ENCODE data around the gene CCDC187. TPM values are rescaled to one million over a fixed set of nuclear protein-coding genes. Genes with fewer than 3 reads are reported as not detected.

Gene CCDC187
- polyA plus RNA-seq, 4 donors, result 0.07 to 4.7 (median 2.2) TPM

DNA sequence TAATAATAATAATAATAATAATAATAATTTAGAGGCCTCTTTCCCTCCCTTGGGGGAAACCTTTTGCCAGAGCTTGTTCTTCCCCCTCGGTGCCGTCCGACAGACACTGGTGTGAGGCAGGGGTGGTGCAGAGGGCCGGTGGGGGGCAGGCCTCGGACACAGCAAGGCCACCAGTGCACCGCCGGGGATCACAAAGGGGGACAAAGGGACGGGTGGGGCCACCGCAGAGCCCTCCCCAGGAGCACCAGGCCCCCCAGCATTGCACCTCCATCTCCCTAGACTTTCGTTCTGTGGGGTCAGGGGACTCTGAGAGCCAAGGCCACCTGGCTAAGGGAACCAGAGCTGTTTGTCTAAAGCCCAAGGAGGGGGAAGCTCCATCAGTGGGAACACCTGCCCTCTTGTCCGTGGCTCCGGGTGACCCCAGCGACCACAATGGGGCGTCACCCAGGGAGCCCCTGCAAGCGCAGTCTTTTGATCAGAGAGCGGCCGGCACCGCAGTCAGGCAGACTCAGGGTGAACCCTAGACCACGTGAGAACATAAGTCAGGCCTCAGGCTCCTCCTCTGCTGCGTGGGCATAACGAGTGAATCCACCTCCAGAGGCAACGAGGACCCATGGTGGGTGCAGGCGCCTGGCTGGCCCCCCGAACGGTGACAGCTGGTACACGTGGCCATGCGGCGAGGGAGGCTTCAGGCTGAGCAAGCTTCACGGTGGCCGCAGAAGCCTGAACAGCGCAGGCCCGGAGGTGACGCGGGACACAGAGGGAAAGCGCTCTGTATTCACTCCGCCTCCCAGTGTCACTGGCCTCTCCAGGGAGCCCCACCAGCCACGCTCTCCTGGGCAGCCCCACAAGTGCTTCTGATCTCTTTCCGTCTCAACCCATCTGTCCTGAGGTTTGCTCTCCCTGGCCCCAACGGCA lies 46.3 kb downstream of the CCDC187 start:
- no peak for DNase-seq (ENCODE audit: low read depth in 4 of 4, low spot score in 3 of 4)

DNA sequence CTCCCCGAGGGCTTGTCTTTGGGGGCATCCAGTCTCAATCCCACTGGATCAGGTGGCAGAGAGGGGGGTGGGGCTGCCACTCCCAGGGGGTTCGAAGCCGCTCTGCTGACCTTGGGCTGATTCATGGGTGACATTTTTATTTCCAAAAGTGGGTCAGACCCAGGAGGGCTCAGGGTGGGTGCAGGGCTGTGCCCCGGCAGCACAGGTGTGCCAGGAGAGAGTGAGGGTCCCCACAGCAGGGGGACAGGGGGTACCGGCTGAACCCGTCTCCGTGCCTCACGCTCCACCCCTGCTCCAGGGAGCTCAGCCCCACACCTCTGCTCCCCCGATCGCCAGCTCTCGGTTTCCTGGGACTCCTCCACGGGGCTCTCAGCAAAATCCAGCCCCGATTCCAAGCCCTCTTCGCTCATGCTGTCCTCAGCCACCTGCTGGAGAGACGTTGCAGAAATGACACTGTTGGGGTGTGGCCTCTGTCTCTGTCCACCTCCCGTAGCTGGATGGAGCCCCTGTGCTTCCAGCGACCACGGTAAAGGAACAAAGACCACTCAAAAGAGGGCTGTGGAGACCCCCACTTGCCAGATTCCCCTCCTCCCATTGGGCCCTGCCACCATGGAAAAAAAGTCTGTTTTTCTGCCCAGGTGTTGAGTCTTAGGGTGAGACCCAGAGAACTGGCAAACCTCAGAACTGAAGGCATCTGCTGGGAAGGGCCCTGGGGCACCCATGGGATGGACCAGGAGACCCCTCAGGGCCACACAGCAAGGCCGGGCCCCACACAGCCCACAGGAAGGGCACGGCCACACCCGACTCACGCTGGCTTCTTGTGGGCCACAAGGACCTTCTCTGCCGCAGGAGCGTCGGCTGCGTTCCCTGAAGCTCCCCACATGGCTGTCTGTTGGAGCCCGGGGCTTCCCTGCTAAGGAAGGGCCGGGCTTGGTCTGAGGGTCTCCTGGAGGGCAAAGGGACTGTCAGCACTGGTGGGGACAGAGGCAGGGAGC lies 47.7 kb downstream of the CCDC187 start:
- no peak for DNase-seq (ENCODE audit: low read depth in 4 of 4, low spot score in 3 of 4)

DNA sequence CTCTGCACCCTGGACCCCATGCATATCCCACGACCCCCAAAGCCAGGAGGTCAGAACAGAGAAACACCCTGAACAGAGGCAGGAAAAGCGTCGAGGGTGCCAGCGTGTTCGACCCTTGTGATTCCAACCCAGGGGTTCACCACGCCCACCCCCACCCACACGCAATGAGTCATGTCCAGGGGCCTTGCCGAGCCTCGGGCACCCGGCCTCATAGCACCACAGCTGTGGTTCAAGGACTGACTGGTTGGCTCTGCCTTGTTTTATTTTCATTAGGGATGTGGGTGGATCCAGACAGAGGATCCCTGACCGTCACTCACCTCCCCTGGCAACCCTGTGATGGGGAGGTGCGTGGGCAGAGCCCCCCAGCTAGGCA lies 48.7 kb downstream of the CCDC187 start:
- no peak for DNase-seq (ENCODE audit: low read depth in 4 of 4, low spot score in 3 of 4)

DNA sequence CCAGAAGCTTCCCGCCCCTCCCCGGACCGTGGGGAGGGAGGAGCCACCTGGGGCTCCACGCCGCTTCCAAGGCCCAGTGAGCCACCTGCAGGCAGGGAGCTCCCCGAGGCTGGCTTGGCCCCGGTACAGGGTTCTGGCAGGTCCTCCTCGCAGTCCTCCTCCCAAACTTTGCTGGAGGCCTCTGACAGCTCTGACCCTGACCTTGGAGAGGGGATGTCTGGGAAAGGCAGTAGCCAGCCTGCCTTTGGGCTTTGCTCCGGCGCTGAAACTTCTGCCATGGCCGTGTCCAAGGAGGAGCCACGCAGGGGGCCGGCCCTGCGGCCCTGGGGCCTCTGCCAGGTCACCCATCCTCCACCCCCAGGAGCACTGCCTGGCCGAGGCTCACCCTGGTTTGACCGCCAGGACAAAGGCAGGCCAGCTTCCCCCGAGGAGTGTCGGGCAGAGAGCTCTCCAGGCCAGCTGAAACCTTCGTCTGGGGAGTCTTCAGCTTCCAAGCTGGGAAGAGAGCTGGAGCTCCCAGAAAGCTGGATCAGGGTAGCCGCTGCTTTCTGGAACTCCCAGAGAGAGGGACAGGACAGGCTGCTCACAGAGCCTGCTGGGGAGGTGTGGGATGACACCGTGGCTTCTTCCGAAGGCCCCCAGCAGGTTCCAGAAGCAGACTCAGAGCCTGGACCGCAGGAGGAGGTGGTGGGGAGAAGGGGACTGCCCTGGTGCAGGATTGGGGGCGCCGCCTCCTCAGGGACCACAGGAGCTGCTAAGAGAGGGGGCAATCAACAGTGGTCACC lies 49.3 kb downstream of the CCDC187 start:
- DNase-seq (ENCODE audit: low read depth in 4 of 4, low spot score in 3 of 4), result no peak

DNA sequence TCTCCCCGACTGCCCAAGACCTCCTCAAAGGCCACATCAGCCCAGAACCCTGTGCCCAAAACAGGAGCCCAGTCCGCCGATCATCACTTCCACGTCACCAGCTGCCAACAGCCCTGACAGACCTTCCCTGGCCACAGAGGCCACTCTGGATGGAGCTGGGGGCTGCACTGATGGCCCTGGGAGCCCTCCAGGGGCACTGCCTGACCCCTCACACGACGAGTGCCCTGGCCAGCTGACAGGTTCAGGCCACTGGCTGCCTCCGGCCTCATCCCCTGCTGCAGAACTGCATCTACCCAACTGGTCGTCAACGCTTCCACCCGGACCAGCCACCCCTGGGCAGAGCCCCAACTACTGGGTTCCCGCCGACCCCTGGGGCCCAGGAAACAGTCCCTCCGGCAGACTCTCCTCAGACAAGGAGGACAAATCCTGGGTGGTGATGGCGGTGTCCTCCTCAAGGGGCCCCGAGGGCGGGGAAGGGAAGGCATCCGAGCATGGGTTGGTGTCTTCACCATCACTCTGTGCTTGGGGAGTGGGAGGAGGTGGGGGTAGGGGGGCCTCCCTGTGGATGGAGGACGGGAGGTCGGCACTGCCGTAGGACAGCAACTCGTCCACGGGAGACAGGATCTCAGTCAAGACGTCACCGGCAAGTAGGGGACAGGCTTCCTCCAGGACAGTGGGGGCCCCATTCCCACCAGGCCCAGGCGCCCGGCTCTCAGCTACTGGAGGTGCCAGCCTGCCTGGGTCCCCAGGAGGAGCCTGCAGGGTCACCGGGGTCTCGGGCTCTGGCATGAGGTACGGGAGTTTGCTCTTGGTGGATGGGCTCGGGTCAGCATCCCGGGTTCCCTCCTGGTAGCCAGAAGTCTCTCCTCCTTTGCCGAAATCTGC lies 50.4 kb downstream of the CCDC187 start:
- DNase-seq (ENCODE audit: low read depth in 4 of 4, low spot score in 3 of 4), result no peak

DNA sequence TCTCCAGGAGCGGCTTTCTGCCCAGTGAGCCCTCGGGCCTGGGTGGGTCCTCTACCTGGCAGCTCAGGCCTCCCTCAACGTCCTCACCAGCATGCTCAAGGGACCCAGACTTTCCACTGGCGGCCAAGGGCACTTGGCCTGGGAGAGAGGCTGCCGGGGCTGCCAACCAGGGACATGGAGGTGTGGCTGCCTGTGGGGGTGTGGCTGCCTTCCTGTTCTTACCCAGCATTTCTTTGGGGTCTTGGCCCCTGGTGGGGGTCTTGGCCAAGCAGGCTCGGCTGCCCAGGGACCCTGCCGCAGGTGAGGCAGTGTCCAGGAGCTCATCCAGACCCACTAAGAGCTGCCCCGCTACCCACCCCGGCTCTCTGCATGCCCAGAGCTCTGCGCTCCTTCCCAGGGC lies 51.0 kb downstream of the CCDC187 start:
- DNase-seq (ENCODE audit: low read depth in 4 of 4, low spot score in 3 of 4), result no peak

DNA sequence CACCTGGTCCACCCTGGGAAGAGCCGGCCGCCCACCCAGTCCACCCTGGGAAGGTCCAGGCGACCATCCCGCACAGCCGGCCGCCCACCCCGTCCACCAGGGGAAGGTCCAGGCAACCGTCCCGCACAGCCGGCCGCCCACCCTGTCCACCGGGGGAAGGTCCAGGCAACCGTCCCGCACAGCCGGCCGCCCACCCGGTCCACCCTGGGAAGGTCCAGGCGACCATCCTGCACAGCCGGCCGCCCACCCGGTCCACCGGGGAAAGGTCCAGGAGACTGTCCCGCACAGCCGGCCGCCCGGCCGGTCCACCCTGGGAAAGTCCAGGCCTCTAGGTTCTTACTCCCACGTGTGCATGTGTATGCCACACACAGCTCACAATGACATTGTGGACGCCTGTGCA lies 51.6 kb downstream of the CCDC187 start:
- DNase-seq (ENCODE audit: low read depth in 4 of 4, low spot score in 3 of 4), result no peak

DNA sequence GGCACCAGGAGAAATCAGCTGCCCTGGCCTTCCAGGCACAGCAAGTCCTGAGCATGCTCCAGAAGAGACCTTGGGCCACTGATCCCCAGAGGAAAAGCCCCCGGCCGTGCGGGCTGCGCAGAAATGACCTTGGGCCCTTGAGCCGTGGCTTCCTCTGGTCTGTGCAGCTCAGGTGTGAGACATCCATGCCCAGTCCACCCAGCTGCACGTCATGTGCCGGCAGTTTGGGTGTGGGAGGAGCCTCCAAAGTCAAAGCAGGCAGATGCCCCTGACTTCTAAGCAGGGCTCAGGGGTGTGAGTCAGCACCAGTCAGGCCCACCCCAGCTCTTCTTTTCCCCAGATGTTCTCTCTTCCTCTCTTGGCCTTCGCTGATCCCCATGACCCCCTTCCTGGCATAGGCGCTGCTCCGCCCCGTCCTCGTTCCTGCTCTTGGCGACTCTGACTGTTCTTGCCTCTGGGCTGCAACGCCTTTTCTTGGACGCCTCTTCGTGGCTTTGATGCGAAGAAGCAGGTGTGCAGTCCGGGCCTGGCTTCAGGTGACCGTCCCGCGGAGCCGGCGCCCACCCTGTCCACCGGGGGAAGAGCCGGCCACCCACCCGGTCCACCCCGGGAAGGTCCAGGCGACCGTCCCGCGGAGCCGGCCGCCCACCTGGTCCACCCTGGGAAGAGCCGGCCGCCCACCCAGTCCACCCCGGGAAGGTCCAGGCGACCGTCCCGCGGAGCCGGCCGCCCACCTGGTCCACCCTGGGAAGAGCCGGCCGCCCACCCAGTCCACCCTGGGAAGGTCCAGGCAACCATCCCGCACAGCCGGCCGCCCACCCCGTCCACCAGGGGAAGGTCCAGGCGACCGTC lies 52.4 kb downstream of the CCDC187 start:
- no peak for DNase-seq (ENCODE audit: low read depth in 4 of 4, low spot score in 3 of 4)

DNA sequence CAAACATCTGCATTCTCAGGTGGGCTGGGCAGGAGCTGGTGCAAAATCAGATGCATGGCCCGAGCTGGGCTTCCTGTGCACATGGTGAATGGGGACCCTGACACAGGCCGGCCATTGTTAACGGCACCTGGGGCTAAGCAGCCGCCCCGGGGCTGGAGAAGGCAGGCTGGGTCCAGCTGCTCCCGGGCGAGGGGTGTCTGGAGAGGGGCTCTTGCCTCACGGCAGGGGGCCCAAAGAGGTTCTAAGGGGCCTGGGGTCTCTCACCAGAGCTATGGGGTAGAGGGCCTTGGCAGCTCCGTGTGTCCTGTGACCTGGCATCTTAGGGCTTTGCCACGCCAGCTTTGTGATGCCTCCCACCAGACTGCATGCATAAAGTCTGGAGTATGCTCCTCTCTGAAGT lies 53.2 kb downstream of the CCDC187 start:
- no peak for DNase-seq (ENCODE audit: low read depth in 4 of 4, low spot score in 3 of 4)

DNA sequence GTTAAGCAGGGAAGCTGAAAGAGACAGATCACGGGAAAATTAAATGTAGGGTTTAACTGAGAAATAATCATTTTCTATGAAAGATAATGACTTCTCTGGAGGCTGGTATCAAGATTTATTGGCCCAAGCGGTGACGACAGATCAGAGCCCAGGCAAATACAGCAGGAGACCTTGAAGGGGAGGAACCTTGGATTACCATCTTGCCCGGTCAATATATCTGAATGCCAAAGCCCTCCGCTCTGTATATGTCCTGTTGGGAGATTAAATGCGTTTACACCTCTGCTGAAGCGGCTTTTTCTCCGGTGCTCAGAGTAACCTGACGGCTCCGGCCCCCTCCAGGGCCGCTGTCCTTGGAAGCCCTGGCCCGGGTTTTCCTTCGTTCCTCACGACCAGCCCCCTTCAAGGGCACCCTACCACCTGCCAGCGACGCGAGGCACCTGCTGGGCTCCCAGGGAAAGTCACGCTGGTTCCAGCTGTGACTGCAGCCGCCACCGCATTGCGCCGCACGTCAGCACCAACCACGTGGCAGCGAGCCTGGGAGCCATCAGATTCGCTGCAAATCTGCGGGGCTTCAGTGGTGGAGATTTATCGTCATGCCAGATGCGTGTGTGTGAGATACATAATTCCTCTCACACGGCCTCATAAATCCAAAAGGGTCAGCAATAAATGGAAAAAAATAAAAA lies 53.9 kb downstream of the CCDC187 start:
- DNase-seq (ENCODE audit: low read depth in 4 of 4, low spot score in 3 of 4), result no peak

DNA sequence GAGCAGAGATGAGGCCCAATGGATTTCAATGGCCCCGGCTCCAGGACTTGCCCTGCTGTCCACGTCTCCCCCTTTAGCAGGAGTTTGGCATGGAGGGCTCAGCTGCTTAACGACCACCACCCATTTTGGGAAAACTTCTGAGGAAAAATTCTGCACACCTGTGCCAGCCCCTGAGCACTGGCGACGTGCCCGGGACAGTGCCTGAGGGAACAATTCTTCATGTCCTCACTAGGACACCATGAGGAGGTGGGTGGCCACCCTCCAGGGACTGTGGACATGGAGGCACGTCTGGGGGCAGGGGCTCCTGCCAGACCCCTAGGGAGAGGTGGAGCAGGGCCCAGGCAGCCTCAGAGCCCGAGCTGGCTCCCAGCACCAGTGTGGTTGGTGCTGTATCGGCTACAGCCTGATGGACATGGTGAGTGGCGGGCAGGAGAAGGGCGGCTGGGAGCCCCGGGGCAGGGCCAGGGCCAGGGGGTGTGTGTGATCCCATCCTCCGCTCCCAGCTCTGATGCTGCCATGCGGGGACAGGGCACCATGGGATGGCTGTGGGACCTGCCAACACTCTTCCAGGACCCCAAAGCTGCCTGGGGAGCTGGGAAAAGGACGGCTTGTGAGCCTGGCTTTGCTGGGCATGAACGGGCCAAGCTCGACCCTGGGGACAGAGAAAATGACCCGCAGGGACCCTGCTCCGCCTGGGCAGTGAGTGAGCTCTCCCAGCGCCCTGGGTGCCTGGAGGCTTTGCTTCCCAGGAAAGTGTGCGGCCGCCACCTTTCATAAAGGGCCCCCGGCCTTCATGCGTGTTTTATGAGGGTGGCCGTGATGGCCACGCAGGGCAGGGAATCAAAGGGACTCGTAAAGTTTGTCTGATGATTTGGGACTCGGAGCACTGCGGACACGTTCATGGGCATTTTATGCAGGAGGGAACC lies 54.7 kb downstream of the CCDC187 start:
- DNase-seq (ENCODE audit: low read depth in 4 of 4, low spot score in 3 of 4), result no peak

DNA sequence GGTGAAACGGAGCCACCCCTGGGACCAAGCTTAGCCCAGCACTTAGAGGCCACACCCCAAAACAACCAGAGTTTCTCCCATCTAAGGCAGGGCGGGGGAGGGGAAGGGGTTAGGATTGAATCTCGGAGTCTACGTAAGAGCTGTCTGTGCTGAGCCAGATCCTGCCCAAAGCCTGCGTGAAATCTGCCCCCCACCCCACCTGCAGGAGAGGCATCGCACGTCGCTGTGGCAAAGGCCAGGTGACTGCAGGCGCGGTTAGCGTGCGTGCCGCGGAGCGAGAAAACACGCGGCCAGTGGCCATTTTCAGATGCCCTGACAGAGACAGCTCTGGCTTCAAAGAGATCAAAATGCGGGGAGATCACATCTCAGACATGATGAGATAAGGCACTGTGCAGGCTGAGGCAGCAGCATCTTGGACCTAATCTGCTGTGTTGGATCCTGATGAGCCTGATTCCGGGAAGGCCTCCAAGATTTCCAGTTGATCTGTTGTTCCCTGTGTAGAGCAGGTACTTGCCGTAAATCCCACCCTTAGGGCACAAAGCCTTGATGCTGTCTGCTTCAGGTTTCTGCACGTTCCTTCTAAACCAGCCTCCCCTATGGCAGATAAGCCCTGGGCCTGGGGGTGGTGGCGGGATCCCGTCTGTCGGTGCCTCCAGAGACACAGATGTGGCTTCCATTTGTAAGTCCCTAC lies 55.8 kb downstream of the CCDC187 start:
- DNase-seq (ENCODE audit: low read depth in 4 of 4, low spot score in 3 of 4), result no peak

DNA sequence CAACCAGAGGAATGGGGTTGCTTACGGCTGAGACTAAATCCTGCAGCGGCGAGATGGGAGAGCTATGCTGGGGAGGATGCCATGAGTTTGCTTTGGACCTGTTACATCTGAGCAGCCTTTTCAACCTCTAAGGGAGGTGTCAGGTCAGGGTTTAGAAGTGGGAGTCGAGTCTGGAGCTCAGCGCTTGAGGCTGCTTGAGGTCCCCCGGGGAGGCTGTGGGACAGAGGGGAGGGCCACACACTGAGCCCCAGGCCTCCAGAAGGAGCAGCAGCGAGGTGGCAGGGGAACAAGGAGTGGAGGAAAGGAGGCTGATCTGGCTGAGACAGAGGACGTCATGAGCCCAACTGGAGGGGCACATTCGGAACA lies 56.4 kb downstream of the CCDC187 start:
- no peak for DNase-seq (ENCODE audit: low read depth in 4 of 4, low spot score in 3 of 4)

DNA sequence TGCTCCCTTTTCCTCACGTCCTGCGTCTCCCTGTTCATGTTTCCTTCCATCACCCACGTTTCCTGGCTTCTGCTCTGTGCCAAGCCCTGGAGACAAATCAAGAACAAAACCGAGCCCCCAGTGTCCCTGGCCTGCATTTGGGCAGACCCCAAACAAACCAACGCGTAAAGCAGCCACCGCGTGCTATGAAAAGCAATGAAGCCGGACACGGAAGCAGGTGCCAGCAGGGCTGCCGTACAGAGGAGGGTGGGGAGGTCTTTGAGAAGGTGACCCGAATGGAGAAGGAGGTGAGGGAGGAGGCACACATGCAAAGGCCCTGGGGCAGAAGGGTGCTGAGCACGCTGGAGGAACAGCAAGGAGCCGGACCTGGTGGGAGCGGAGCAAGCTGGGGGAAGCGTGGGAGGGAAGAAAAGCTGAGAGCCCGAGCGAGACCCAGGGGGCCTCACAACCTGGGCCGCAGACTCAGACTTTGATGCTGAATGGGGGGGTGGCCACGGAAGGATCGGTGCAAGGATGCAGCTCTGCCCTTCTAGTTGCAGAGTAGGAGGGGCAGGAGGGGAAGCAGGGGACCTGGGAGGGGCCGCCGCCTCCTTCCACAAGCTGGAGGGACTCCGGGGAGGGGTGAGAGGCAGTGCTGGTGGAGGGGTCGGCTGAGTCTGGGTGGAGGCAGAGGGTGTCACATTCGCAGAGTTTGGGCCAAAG lies 56.9 kb downstream of the CCDC187 start:
- DNase-seq (ENCODE audit: low read depth in 4 of 4, low spot score in 3 of 4), result no peak

DNA sequence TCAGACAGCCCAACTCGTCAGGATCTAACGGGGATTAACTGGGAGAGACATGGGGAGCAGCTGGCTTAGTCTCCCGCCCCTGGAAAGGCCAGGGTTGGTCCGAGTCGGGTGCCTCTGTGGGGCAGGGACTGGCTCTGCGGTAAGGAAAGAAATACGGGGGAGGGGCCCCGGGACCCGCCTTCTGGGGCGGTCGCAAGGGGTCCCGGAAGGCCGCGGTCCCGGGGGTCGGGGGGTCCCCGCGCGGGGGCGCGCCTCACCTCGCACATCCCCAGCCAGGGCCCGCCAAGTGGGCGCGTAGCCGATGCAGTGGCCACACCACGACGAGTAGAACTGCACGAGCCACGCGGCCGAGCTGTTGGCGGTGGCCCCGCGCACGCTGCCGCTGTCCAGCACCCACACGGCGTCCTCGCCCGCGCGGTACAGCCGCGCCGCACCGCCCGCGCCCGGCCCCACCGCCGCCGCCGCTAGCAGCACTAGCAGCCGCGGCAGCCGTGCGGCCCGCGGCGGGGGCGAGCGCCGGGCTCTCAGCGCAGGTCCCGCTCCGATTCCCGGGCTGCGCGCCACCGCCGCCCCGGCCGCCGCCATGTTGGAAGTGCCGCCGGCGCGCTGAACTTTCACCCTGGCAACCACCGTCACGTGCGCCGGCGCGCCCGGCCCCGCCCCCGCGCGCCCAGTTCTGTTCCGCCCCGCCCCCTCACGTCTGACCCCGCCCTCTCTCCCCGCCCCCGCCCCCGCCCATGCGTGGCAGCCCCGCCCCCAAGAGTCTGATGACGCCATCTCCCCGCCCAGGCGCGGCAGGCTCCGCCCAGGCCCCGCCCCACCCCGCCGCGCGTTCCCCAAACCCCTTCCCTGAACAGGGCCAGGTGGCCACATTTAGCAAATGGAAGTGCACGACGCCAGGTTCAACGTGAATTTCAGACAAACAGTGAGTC lies 58.4 kb downstream of the CCDC187 start, which contains the start of gene QSOX2:
TSS of gene QSOX2 (minus strand) at position 594 of the 932 bp plus-strand sequence. CDS start at position 585, 9 bp downstream.
- peak in 2 of 4 donors; percentile 64 to 66 for DNase-seq (ENCODE audit: low read depth in 4 of 4, low spot score in 3 of 4)
